ENCODE measurements around the gene EEFSEC.
"Not testable (repeated sequence)": the region's sequence is repeated elsewhere in the genome, so short reads cannot be mapped to it uniquely, and the experiment has no call there.

Gene EEFSEC

GRCh38 chr3:128152419-128153155, 694 bp upstream of the EEFSEC start:
- DNase-seq (ENCODE audit: low read depth in 2 of 2) = no peak

- not testable (repeated sequence) for DNase-seq (ENCODE audit: low read depth in 2 of 2)
Observed at GRCh38 chr3:128154354-128154753, 1.1 kb downstream of the EEFSEC start.

DNA sequence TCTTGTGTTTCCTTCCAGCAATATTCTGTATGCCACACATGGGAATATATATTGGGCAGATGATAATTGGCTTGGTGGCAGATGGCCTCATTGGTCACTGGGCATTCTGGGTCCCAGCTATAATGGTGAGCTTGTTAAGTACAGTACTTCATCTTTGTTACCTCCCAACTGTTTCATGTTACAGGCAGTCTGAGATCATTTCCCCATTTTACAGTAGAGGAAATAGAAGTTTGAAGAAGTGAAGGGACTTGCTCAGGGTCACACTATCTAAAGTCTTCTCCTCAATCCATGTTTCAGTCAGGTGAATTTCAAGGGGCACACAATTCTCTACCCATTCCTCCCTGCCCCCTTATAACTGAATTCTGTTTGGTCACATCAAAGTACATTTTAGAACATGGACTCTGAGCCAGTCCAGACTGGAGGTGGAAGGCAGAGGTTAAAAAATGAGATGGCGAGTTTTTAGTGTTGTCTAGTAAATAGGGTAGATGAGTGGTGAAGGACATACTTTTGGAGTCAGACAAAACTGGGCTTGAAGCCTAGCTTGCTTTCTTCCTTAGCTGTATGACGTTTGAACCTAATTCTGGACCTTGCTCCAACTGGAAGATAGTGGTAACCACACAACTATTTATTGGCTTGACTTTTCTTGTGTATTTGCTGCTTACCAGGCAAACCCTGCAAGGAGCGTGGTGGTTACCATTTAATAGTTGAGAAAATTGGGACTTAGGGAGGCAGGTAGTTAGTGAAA, 2.5 kb downstream of the EEFSEC start:
- no peak for DNase-seq (ENCODE audit: low read depth in 2 of 2)

DNA sequence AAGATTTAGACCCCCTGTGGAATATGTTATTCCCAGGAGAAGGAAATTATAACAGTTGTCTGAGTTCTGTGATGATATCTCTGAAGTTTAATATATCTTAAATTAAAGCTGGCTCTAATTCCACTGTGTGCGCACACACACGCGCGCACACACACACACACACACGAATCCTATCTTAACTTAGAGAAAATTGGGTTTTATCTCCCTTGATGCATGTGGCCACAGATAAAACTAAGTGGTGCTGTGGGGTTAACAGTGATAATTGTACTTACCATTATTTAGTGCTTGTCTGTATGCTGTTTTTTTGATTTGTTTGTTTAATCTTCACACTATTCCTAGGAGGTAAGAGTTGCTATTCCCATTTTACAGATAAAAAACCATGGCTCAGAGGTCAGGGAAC, 7.4 kb downstream of the EEFSEC start:
- no peak for DNase-seq (ENCODE audit: low read depth in 2 of 2)

- DNase-seq (ENCODE audit: low read depth in 2 of 2) = no peak
Observed at GRCh38 chr3:128163432-128163831, 10.2 kb downstream of the EEFSEC start.

DNA sequence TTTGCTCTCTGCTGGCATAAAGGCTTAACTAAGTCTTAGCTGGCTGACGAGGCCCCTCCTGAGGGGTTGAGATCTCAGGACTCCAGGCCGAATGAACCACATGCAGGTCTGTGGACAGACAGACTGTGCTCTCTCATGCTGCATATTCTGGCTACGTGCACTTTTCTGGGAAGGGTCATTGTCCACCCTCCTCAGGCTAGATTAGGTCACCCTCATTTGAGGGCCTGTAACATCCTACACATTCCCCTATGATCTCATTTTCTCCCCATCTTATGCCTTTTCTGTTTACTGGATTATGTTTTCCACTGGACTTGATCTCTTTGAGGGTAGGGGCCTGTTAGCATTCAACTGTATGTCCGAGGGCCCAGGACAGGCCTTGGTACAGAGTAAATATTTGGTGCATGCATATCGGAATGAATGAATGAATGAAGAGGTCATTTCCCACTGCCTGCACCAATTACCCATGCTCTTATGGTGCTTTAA, 13.7 kb downstream of the EEFSEC start:
- no peak for DNase-seq (ENCODE audit: low read depth in 2 of 2)

DNA sequence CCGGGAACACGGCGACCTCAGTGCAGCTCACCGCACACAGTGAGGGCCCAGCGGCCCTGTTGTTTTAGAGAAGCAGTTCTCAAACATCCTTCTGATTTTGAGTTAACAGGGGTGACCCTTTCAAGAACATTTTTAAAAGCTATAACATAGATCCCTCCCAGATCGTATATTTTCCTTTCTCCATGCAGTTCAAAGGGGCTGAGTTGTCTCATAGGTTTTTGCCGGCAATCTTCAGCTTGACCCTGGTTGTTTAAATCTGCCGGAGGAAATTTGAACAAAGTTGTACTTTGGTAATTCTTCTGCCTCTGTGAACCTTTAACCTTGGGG, 14.3 kb downstream of the EEFSEC start:
- DNase-seq (ENCODE audit: low read depth in 2 of 2) = no peak

- no peak for DNase-seq (ENCODE audit: low read depth in 2 of 2)
Observed at GRCh38 chr3:128167973-128168674, 14.8 kb downstream of the EEFSEC start.

GRCh38 chr3:128168836-128169235, 15.6 kb downstream of the EEFSEC start:
- DNase-seq (ENCODE audit: low read depth in 2 of 2) = no peak

- DNase-seq (ENCODE audit: low read depth in 2 of 2) = no peak
Observed at GRCh38 chr3:128170866-128171516, 17.7 kb downstream of the EEFSEC start.

GRCh38 chr3:128173200-128173599, 19.9 kb downstream of the EEFSEC start:
- DNase-seq (ENCODE audit: low read depth in 2 of 2) = no peak

GRCh38 chr3:128173849-128174248, 20.6 kb downstream of the EEFSEC start:
- no peak for DNase-seq (ENCODE audit: low read depth in 2 of 2)

DNA sequence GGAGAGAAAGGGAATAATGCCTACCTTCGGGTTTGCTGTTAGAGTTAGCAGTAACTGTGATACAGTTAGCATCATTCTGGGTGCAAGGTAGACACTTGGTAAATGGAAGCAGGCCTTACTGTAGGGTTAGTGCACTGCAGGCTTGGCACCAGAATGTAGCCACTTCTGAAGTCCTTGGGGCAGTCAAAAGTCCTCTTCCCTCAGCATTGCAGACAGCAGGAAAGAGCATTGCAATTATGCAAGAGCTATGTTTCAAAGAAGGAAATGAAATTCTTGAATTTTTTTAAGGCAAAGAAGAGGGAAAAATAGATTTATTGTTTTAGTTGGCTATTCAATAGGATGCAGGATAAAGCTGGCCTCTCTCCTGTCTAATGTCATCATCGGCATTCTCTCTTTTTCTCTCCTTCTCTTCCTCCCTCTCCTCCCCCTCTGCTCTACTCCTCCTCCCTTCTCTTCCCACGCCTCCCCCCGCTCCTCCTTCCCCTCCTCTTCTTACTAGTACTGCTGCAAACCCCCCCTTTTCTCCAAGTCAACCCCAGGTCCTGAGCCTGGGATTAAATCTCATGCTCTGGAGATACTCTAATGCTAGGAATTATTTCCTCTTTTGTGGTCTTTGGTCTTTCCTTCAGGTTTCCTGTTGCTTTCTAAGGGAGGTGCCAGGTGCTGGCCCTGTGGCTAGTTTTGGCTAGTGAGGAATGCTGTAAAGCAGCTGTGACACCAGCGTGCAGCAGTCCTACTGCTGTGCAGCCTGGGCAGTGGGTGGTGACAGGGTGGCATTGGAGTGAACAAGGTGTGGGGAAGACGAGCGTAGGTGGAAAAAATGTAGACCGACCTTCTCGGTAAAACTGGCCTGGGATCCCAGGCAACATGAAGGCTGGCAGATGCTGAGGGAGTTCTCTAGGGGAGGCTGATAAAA, 21.7 kb downstream of the EEFSEC start:
- no peak for DNase-seq (ENCODE audit: low read depth in 2 of 2)

- DNase-seq (ENCODE audit: low read depth in 2 of 2) = no peak
Observed at GRCh38 chr3:128175768-128176167, 22.5 kb downstream of the EEFSEC start.

DNA sequence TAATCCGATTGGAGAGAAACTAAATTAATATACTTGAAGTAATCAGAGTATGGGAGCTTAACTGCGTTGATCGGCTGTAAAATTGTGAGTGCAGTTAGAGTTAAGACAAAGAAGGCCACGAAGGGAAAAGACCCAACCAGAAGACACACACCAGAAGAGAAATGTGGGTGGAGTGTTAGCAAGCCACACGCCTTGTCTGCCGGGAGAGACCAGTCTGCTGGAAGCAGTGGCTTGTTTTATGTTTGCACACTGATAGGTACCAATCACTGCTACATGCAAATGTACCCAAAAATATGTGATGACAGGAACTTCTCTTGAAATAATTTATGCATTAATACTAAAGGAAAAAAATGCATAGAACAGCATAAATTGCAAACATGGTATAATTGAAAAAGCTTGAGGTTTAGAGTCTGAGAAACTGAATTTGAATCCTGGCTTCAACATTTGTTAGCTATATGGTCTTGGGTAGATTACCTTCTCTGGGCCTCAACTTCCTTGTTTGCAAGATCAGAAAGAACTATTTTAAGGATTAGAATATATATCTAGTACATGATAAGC, 23.1 kb downstream of the EEFSEC start:
- no peak for DNase-seq (ENCODE audit: low read depth in 2 of 2)

GRCh38 chr3:128177865-128178264, 24.6 kb downstream of the EEFSEC start:
- no peak for DNase-seq (ENCODE audit: low read depth in 2 of 2)

GRCh38 chr3:128178782-128179483, 25.7 kb downstream of the EEFSEC start:
- no peak for DNase-seq (ENCODE audit: low read depth in 2 of 2)

DNA sequence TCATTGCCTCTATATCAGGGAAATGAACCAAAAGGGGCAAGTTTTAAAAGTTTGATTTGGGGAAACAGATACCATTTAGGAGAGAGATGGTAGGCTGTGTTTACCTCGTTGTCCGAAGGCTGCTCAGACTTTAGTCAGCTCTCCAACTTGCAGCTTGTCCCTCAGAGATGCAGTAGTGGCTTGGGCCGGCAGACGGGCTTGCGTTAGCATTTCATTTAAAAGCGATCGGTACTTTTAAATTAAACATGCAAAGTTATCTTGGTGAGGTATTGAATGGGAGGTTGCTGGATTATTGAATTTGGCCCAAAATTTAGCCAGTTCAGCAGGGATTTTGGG, 26.2 kb downstream of the EEFSEC start:
- no peak for DNase-seq (ENCODE audit: low read depth in 2 of 2)

DNA sequence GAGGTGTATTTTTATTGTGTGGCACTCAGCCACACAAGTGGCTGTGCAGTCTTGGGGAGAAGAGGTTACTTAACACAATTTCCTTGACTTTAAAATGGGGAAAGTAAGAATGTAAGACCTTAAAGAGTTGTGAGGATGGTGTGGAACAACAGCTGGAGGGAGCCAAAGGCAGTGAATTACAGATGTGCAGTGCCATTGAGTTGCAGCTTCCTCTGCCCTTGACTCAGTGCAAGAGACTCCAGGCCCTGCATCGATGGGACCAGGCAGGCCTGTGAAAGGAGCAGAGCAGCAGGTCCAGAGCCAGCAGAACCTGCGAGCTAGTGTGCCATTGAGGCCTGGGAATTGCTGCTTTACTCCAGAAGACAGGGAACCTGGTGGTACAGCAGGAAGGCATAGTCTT, 27.2 kb downstream of the EEFSEC start:
- DNase-seq (ENCODE audit: low read depth in 2 of 2) = no peak

DNA sequence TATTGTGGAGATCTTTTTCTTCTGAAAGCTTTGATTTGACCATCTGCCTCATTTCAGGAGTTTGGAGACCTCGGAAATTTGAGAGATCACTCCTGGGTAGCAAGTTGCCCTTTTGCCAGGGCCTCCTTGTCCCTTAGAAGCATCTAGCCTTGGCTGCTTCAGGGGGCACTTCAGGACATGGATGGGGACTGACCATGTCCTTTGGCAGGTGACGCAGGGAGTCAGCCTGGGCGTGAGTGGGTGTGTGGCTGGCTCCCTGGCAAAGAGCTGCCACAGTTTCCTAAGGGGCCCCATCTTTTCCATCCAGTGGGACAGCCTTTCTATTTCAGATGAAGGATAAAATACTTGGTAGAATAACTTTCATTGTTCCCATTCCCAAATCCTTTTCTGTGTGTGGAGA, 27.6 kb downstream of the EEFSEC start:
- no peak for DNase-seq (ENCODE audit: low read depth in 2 of 2)
